ENCODE results near the gene PAFAH2.

- no peak for TF ChIP-seq POLR2AphosphoS5 (IDR thresholded peaks at IDR 0.05; ENCODE audit: insufficient read depth in 1 of 2, low read depth in 1 of 2)
- TF ChIP-seq POLR2A (IDR thresholded peaks at IDR 0.05): no peak
- TF ChIP-seq, protein P1, sequence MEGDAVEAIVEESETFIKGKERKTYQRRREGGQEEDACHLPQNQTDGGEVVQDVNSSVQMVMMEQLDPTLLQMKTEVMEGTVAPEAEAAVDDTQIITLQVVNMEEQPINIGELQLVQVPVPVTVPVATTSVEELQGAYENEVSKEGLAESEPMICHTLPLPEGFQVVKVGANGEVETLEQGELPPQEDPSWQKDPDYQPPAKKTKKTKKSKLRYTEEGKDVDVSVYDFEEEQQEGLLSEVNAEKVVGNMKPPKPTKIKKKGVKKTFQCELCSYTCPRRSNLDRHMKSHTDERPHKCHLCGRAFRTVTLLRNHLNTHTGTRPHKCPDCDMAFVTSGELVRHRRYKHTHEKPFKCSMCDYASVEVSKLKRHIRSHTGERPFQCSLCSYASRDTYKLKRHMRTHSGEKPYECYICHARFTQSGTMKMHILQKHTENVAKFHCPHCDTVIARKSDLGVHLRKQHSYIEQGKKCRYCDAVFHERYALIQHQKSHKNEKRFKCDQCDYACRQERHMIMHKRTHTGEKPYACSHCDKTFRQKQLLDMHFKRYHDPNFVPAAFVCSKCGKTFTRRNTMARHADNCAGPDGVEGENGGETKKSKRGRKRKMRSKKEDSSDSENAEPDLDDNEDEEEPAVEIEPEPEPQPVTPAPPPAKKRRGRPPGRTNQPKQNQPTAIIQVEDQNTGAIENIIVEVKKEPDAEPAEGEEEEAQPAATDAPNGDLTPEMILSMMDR (IDR thresholded peaks at IDR 0.05): no peak
These were observed 5.9 kb upstream of the PAFAH2 start for GRCh38 chr1:26003756-26004155.
